Astrocyte (in vitro differentiated cells and primary cell): ENCODE results near the gene PCGF3. TPM values are rescaled to one million over a fixed set of nuclear protein-coding genes. Genes with fewer than 3 reads are reported as not detected.

Source experiments
- DNase-seq: peaks from one replicate; pipeline ENCODE4 v3.0.0-alpha.2; 2010; ENCODE audit warnings: low read depth
- FAIRE-seq: peaks from 2 replicates; lab custom pipeline; 2011; peaks lifted over from hg19 to GRCh38; lab: Jason Lieb, UNC
- H2AFZ ChIP-seq: 2 replicates; pipeline ENCODE4 v1.6.0; 2012; ENCODE audit warnings: low read depth, low read length, inconsistent platforms
- H3K27ac ChIP-seq: 2 replicates; pipeline ENCODE4 v1.5.1; 2011; ENCODE audit warnings: low read depth, low read length, inconsistent platforms
- H3K27me3 ChIP-seq: 2 replicates; pipeline ENCODE4 v1.6.0; 2011; ENCODE audit warnings: low read length, inconsistent platforms; ENCODE audit not compliant: insufficient read depth
- H3K36me3 ChIP-seq: 2 replicates; pipeline ENCODE4 v1.5.1; 2011; ENCODE audit warnings: low read length, inconsistent platforms; ENCODE audit not compliant: insufficient read depth
- H3K4me1 ChIP-seq: 2 replicates; pipeline ENCODE4 v1.5.1; 2011; ENCODE audit warnings: low read length, inconsistent platforms; ENCODE audit not compliant: insufficient read depth
- H3K4me2 ChIP-seq: 2 replicates; pipeline ENCODE4 v1.6.0; 2012; ENCODE audit warnings: low read length, inconsistent platforms
- H3K4me3 ChIP-seq: 2 replicates; pipeline ENCODE4 v1.5.1; 2011; ENCODE audit warnings: low read depth, mild to moderate bottlenecking, low read length, inconsistent platforms; ENCODE audit not compliant: insufficient read depth
- H3K79me2 ChIP-seq: 2 replicates; pipeline ENCODE4 v1.6.0; 2012; ENCODE audit warnings: mild to moderate bottlenecking, low read length, inconsistent platforms; ENCODE audit not compliant: insufficient read depth
- H3K9ac ChIP-seq: 2 replicates; pipeline ENCODE4 v1.6.0; 2012; ENCODE audit warnings: mild to moderate bottlenecking, low read length, inconsistent platforms
- H3K9me3 ChIP-seq: 2 replicates; pipeline ENCODE4 v1.5.1; 2012; ENCODE audit warnings: low read depth, mild to moderate bottlenecking, low read length, inconsistent platforms; ENCODE audit not compliant: insufficient read depth
- H4K20me1 ChIP-seq: 2 replicates; pipeline ENCODE4 v1.6.0; 2012; ENCODE audit warnings: low read length, inconsistent platforms; ENCODE audit not compliant: insufficient read depth
- H3K27ac Mint-ChIP-seq: one replicate; pipeline ENCODE4 v1.8.0; 2021; ENCODE audit warnings: mild to moderate bottlenecking, mixed read lengths; ENCODE audit not compliant: unreplicated experiment
- H3K27me3 Mint-ChIP-seq: one replicate; pipeline ENCODE4 v1.8.0; 2021; ENCODE audit warnings: low read depth, mixed read lengths; ENCODE audit not compliant: unreplicated experiment
- H3K36me3 Mint-ChIP-seq: one replicate; pipeline ENCODE4 v1.8.0; 2021; ENCODE audit warnings: low read depth, mixed read lengths; ENCODE audit not compliant: unreplicated experiment
- H3K4me1 Mint-ChIP-seq: one replicate; pipeline ENCODE4 v1.8.0; 2021; ENCODE audit warnings: low read depth, mixed read lengths; ENCODE audit not compliant: unreplicated experiment
- H3K4me3 Mint-ChIP-seq: one replicate; pipeline ENCODE4 v1.8.0; 2021; ENCODE audit warnings: mild to moderate bottlenecking, moderate library complexity, mixed read lengths; ENCODE audit not compliant: unreplicated experiment
- H3K9me3 Mint-ChIP-seq: one replicate; pipeline ENCODE4 v1.8.0; 2021; ENCODE audit warnings: mild to moderate bottlenecking, mixed read lengths; ENCODE audit not compliant: unreplicated experiment
- CTCF ChIP-seq: IDR thresholded peaks from 2 replicates; pipeline ENCODE4 v1.5.1; 2011; ENCODE audit warnings: low read depth, mild to moderate bottlenecking, inconsistent platforms, low read length, moderate library complexity; ENCODE audit not compliant: insufficient read depth
- EZH2 ChIP-seq: IDR thresholded peaks from 2 replicates; pipeline ENCODE4 v1.6.1; 2012; ENCODE audit warnings: mild to moderate bottlenecking, low read length, inconsistent platforms; ENCODE audit not compliant: insufficient read depth
- total RNA-seq: library from RNA; stranded (reverse); gene quantifications from 2 replicates; pipeline ENCODE4 v1.2.1, GENCODE V29; 2021

PCGF3 gene
- total RNA-seq, 1 donor from 2014 or later, result 65.7 TPM

DNA sequence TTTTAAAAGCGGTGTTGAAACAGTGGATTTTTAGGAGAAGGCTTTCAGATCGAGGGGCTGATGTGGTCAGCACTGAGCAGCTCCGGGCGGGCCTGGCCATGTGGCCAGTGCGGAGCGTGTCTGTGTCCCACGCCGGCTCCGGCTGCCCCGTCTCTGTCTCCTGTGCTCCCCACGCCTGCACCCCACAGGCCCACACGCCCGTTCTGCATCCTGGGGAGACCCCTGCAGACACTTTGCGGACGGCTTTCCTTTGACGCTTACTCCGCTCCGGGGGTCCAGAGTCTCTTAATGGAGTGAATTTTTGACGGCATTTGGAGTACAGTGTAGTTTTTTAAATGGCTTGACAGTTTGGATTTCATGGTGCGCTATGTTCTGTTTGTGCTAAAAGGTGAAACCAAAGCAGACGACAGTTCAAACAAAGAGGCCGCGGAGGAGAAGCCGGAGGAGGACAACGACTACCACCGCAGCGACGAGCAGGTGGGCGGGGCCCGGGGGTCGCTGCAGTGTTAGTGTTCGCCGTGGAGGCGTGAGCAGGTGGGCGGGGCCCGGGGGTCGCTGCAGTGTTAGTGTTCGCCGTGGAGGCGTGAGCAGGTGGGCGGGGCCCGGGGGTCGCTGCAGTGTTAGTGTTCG lies 38.7 kb downstream of the PCGF3 start:
- Histone ChIP-seq H3K4me1 (peaks cover 12% of the 10 kb centered on the region), H3K27ac (no peak overlapping the region), H3K36me3 (peaks cover 10% of the 10 kb centered on the region), H3K79me2 (peaks cover 14% of the 10 kb centered on the region), H4K20me1 (peaks cover 56% of the 10 kb centered on the region), H2AFZ (no peak overlapping the region), H3K4me2 (no peak overlapping the region), H3K27me3 (no peaks in the 10 kb centered on the region), H3K9me3 (no peaks in the 10 kb centered on the region), H3K4me3 (no peak overlapping the region), H3K9ac (no peak overlapping the region)
- no peaks in the 10 kb centered on the region for H3K27me3 Mint-ChIP-seq
- FAIRE-seq (no peak), DNase-seq (no peak)
- no peaks in the 10 kb centered on the region for H3K4me1 Mint-ChIP-seq
- peaks cover 8% of the 10 kb centered on the region for H3K36me3 Mint-ChIP-seq
- no peak for TF ChIP-seq CTCF
- TF ChIP-seq EZH2, result no peak
- H3K27ac Mint-ChIP-seq, result no peak overlapping the region
- no peaks in the 10 kb centered on the region for H3K9me3 Mint-ChIP-seq
- no peak overlapping the region for H3K4me3 Mint-ChIP-seq

GRCh38 chr4:747546-748170 lies 42.0 kb downstream of the PCGF3 start:
- Histone ChIP-seq H3K4me1 (peaks cover 40% of the 10 kb centered on the region), H3K36me3 (peaks cover 8% of the 10 kb centered on the region), H3K79me2 (peaks cover 31% of the 10 kb centered on the region), H3K27me3 (no peaks in the 10 kb centered on the region), H3K9me3 (no peaks in the 10 kb centered on the region), H3K4me2 (no peak overlapping the region), H3K4me3 (no peak overlapping the region), H3K27ac (no peak overlapping the region), H2AFZ (no peak overlapping the region), H3K9ac (no peak overlapping the region), H4K20me1 (peaks cover 65% of the 10 kb centered on the region)
- Mint-ChIP-seq H3K4me3 (no peak overlapping the region), H3K36me3 (peaks cover 19% of the 10 kb centered on the region), H3K27ac (no peak overlapping the region), H3K9me3 (no peaks in the 10 kb centered on the region), H3K27me3 (no peaks in the 10 kb centered on the region), H3K4me1 (peaks cover 4% of the 10 kb centered on the region)
- no peak for DNase-seq
- TF ChIP-seq CTCF, result no peak
- TF ChIP-seq EZH2, result no peak
- no peak for FAIRE-seq

- DNase-seq (no peak), FAIRE-seq (no peak)
- no peaks in the 10 kb centered on the region for H3K27me3 Mint-ChIP-seq
- H3K4me1 Mint-ChIP-seq, result peaks cover 4% of the 10 kb centered on the region
- Histone ChIP-seq H4K20me1 (peaks cover 63% of the 10 kb centered on the region), H3K9me3 (no peaks in the 10 kb centered on the region), H3K4me1 (peaks cover 40% of the 10 kb centered on the region), H3K36me3 (peaks cover 11% of the 10 kb centered on the region), H2AFZ (no peak overlapping the region), H3K27me3 (no peaks in the 10 kb centered on the region), H3K9ac (no peak overlapping the region), H3K4me2 (no peak overlapping the region), H3K27ac (no peak overlapping the region), H3K4me3 (no peak overlapping the region), H3K79me2 (peaks cover 33% of the 10 kb centered on the region)
- no peak overlapping the region for H3K4me3 Mint-ChIP-seq
- no peaks in the 10 kb centered on the region for H3K9me3 Mint-ChIP-seq
- TF ChIP-seq CTCF (no peak), EZH2 (no peak)
- peaks cover 19% of the 10 kb centered on the region for H3K36me3 Mint-ChIP-seq
- H3K27ac Mint-ChIP-seq, result no peak overlapping the region
Observed at GRCh38 chr4:748461-748860, 42.8 kb downstream of the PCGF3 start.
